CD4-positive, alpha-beta T cell (primary cell): ENCODE data around the gene RELT. TPM values are rescaled to one million over a fixed set of nuclear protein-coding genes. Genes with fewer than 3 reads are reported as not detected.
A peak's percentile ranks its signal among the peaks of the same experiment; 100 is the strongest.

Experiments used
- ATAC-seq: fragments of 200-7000 bp; cut with Tn5 transposase; one replicate; pipeline ENCODE4 v1.10.0; 2022; ENCODE audit warnings: mild to moderate bottlenecking; ENCODE audit not compliant: poor library complexity
- CTCF ChIA-PET: fragments of 350-600 bp; sonication (Branson Sonifier 250); formaldehyde crosslinking; loops from one replicate; lab custom pipeline; 2021; ENCODE audit warnings: antibody characterized with exemption, inconsistent platforms; lab: Charles Lee
- POLR2A ChIA-PET: fragments of 350-600 bp; sonication (Branson Sonifier 250); formaldehyde crosslinking; loops from one replicate; lab custom pipeline; 2021; ENCODE audit warnings: antibody characterized with exemption, inconsistent platforms; lab: Charles Lee
- DNase-seq, 14 experiments: peaks; one replicate each; pipeline ENCODE4 v3.0.0-alpha.2; 2013 to 2020; ENCODE audit warnings: mixed read lengths in 2 of 14
- H3K27ac ChIP-seq, 2 donors: one replicate each; pipeline versions ENCODE4 v1.5.1 to v1.7.0; 2013; ENCODE audit warnings: low read length in 2 of 2, low read depth in 1 of 2, mild to moderate bottlenecking in 1 of 2
- H3K27me3 ChIP-seq, 2 experiments: 1 replicate in 1 of 2; 2 replicates in 1 of 2; pipeline versions ENCODE4 v1.6.1 to v1.7.0; 2013; ENCODE audit warnings: low read length in 2 of 2, control low read depth in 1 of 2, mild to moderate bottlenecking in 1 of 2, moderate library complexity in 1 of 2; ENCODE audit not compliant: insufficient read depth in 2 of 2, control insufficient read depth in 1 of 2
- H3K36me3 ChIP-seq: one replicate; pipeline ENCODE4 v1.6.1; 2013; ENCODE audit warnings: low read length, control low read depth; ENCODE audit not compliant: insufficient read depth
- H3K4me1 ChIP-seq: one replicate; pipeline ENCODE4 v1.6.1; 2013; ENCODE audit warnings: low read length, control low read depth; ENCODE audit not compliant: insufficient read depth
- H3K4me3 ChIP-seq: one replicate; pipeline ENCODE4 v1.5.1; 2013; ENCODE audit warnings: mild to moderate bottlenecking, low read length, moderate library complexity
- H3K9me3 ChIP-seq, 2 experiments: 1 replicate in 1 of 2; 2 replicates in 1 of 2; pipeline versions ENCODE4 v1.6.1 to v1.7.0; 2013; ENCODE audit warnings: low read length in 2 of 2, mild to moderate bottlenecking in 2 of 2, control low read depth in 1 of 2, moderate library complexity in 1 of 2; ENCODE audit not compliant: control insufficient read depth in 1 of 2, insufficient read depth in 1 of 2
- H3K27ac Mint-ChIP-seq: one replicate; pipeline ENCODE4 v1.8.0; 2020; ENCODE audit warnings: mixed read lengths
- H3K27me3 Mint-ChIP-seq: one replicate; pipeline ENCODE4 v1.8.0; 2021; ENCODE audit warnings: mixed read lengths
- H3K36me3 Mint-ChIP-seq: one replicate; pipeline ENCODE4 v1.8.0; 2021; ENCODE audit warnings: low read depth, mixed read lengths
- H3K4me1 Mint-ChIP-seq: one replicate; pipeline ENCODE4 v1.8.0; 2021; ENCODE audit warnings: low read depth, mixed read lengths
- H3K4me3 Mint-ChIP-seq: one replicate; pipeline ENCODE4 v1.8.0; 2020; ENCODE audit warnings: mild to moderate bottlenecking, mixed read lengths
- H3K9me3 Mint-ChIP-seq: one replicate; pipeline ENCODE4 v1.8.0; 2020; ENCODE audit warnings: mixed read lengths
- CTCF ChIP-seq: fragments of 200-600 bp; IDR thresholded peaks from one replicate; pipeline ENCODE4 v1.8.0; 2022; ENCODE audit warnings: antibody characterized with exemption, mild to moderate bottlenecking
- intact Hi-C, 2 experiments: fragments of 100-400 bp; cut with DNase I in 1 of 2; cut with micrococcal nuclease in 1 of 2; formaldehyde crosslinking; loops; one replicate each; pipeline versions ENCODE4 v1.15.1 to v1.9.0; 2023 to 2025; cut with DNase I, micrococcal nuclease
- total RNA-seq, 174 experiments: library from RNA in 2 of 174; stranded (reverse) in 2 of 174; gene quantifications; one replicate each; pipeline ENCODE4 v1.2.3 and lab custom pipeline; 2021 to 2026

Gene RELT
- total RNA-seq, 2 experiments from 2014 or later = 107 to 114 TPM

- H3K9me3 ChIP-seq = no peaks in the 10 kb centered on the region
- no peak overlapping the region for H3K4me3 ChIP-seq
- POLR2A ChIA-PET = no interaction called here
- H3K27me3 ChIP-seq = no peaks in the 10 kb centered on the region
- H3K4me3 Mint-ChIP-seq = no peak overlapping the region
- CTCF ChIA-PET = interaction anchor here (4.3 kb wide), 1 partner anchor 44 kb away, joined by 67 read pairs; no protein-coding TSS in a partner anchor
- ATAC-seq (no peak), DNase-seq (no peak)
- no peaks in the 10 kb centered on the region for H3K36me3 ChIP-seq
- no peaks in the 10 kb centered on the region for H3K27me3 Mint-ChIP-seq
- H3K4me1 ChIP-seq = peaks cover 3% of the 10 kb centered on the region
- H3K27ac ChIP-seq = no peak overlapping the region
- no peak for TF ChIP-seq CTCF
- no peak overlapping the region for H3K27ac Mint-ChIP-seq
- H3K9me3 Mint-ChIP-seq = no peaks in the 10 kb centered on the region
- intact Hi-C loops = no loop called here
- H3K36me3 Mint-ChIP-seq = no peaks in the 10 kb centered on the region
- H3K4me1 Mint-ChIP-seq = no peaks in the 10 kb centered on the region
Measured at GRCh38 chr11:73348838-73349237, 27.4 kb upstream of the RELT start.

GRCh38 chr11:73349633-73350032 is 26.6 kb upstream of the RELT start:
- intact Hi-C loops = no loop called here
- Histone ChIP-seq H3K36me3 (no peaks in the 10 kb centered on the region), H3K4me3 (no peak overlapping the region), H3K27me3 (no peaks in the 10 kb centered on the region), H3K4me1 (peaks cover 3% of the 10 kb centered on the region), H3K9me3 (no peaks in the 10 kb centered on the region), H3K27ac (no peak overlapping the region)
- ChIA-PET POLR2A (no interaction called here), CTCF (interaction anchor here (1.1 to 4.3 kb wide), 3 partner anchors 17 to 276 kb away, joined by 3 to 67 read pairs (median 15); no protein-coding TSS in a partner anchor)
- no peaks in the 10 kb centered on the region for H3K4me1 Mint-ChIP-seq
- H3K9me3 Mint-ChIP-seq = no peaks in the 10 kb centered on the region
- no peaks in the 10 kb centered on the region for H3K36me3 Mint-ChIP-seq
- DNase-seq = no peak
- H3K27me3 Mint-ChIP-seq = no peaks in the 10 kb centered on the region
- no peak for TF ChIP-seq CTCF
- no peak overlapping the region for H3K4me3 Mint-ChIP-seq
- H3K27ac Mint-ChIP-seq = no peak overlapping the region
- ATAC-seq = no peak

GRCh38 chr11:73350908-73351636 is 25.1 kb upstream of the RELT start:
- POLR2A ChIA-PET = interaction anchor here (0.7 to 1.4 kb wide), 6 partner anchors 15 to 47 kb away, joined by 4 to 8 read pairs (median 5); no protein-coding TSS in a partner anchor
- Mint-ChIP-seq H3K27ac (no peak overlapping the region), H3K27me3 (no peaks in the 10 kb centered on the region), H3K4me1 (no peaks in the 10 kb centered on the region), H3K36me3 (no peaks in the 10 kb centered on the region), H3K9me3 (no peaks in the 10 kb centered on the region), H3K4me3 (no peak overlapping the region)
- peaks cover 3% of the 10 kb centered on the region for H3K4me1 ChIP-seq
- CTCF ChIA-PET = interaction anchor here (0.5 to 4.3 kb wide), 32 partner anchors 11 to 309 kb away, joined by 3 to 67 read pairs (median 4); partner anchors contain the start of gene RELT
- no peak overlapping the region for H3K4me3 ChIP-seq
- H3K27ac ChIP-seq = no peak overlapping the region
- intact Hi-C loops = loop anchor here (1.0 kb wide), 4 partner anchors 25 to 310 kb away; partner anchors contain the start of gene RELT (in 2 of the 2)
- peak; percentile 94 for ATAC-seq
- peak; percentile 98 for TF ChIP-seq CTCF
- H3K36me3 ChIP-seq = no peaks in the 10 kb centered on the region
- DNase-seq = peak; percentile 36 to 87 (median 54)
- no peaks in the 10 kb centered on the region for H3K9me3 ChIP-seq
- H3K27me3 ChIP-seq = no peaks in the 10 kb centered on the region
